Measurements from ENCODE around the gene DNLZ.
"Not testable (repeated sequence)": the region's sequence is repeated elsewhere in the genome, so short reads cannot be mapped to it uniquely, and the experiment has no call there.

Gene DNLZ

DNA sequence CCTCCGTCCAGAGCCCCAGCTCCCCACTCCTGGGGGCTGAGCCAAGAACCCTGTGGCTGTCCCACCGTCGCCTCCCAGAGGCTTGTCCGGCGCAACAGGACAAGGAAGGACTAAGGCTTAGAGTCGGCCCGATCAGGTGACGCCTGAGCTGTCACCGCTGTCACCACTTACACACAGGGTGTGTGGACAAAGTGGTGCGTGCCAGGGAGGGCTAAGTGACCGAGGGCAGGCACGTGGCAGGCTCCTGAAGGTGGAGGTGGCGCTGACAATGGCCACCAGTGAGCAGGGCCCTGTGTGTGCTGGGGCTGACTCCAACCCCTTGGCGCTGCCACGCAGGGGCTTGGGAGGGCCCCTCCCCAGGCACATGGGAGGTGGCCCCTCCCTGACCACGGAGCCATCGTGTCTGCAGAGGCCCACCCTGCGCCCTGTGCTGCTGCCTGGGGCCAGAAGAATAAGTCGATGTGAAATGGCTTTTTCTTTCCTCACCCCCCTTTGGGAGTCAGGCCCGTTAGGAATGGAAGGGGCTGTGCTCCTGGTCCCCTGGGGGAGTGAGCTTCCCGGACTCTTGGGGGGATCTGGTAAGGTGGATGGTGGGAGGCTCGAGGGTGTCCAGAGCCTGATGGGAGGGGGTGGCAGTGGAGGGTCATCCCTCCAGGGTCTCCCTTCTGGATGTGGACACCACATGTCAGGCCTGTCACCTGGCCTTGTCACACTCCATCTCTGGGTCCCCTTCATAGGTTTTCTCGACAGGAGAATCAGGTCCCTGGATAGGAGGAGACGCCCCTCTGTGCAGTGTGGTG, 38.8 kb downstream of the DNLZ start:
- TF ChIP-seq MYC (IDR thresholded peaks at IDR 0.05; ENCODE audit: low read depth, low read length) (no peak), POLR2A (IDR thresholded peaks at IDR 0.05; ENCODE audit: extremely low read depth, insufficient read length) (no peak)
- TF ChIP-seq, protein P1, sequence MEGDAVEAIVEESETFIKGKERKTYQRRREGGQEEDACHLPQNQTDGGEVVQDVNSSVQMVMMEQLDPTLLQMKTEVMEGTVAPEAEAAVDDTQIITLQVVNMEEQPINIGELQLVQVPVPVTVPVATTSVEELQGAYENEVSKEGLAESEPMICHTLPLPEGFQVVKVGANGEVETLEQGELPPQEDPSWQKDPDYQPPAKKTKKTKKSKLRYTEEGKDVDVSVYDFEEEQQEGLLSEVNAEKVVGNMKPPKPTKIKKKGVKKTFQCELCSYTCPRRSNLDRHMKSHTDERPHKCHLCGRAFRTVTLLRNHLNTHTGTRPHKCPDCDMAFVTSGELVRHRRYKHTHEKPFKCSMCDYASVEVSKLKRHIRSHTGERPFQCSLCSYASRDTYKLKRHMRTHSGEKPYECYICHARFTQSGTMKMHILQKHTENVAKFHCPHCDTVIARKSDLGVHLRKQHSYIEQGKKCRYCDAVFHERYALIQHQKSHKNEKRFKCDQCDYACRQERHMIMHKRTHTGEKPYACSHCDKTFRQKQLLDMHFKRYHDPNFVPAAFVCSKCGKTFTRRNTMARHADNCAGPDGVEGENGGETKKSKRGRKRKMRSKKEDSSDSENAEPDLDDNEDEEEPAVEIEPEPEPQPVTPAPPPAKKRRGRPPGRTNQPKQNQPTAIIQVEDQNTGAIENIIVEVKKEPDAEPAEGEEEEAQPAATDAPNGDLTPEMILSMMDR (IDR thresholded peaks at IDR 0.05; ENCODE audit: low read depth, low read length) = no peak
- TF ChIP-seq, protein P2, sequence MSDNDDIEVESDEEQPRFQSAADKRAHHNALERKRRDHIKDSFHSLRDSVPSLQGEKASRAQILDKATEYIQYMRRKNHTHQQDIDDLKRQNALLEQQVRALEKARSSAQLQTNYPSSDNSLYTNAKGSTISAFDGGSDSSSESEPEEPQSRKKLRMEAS (IDR thresholded peaks at IDR 0.05; ENCODE audit: low read depth, low read length) = no peak
- no peak overlapping the region for H3K4me3 ChIP-seq (ENCODE audit: low read depth, low read length)
- DNase-seq (ENCODE audit: low read depth) = no peak

DNA sequence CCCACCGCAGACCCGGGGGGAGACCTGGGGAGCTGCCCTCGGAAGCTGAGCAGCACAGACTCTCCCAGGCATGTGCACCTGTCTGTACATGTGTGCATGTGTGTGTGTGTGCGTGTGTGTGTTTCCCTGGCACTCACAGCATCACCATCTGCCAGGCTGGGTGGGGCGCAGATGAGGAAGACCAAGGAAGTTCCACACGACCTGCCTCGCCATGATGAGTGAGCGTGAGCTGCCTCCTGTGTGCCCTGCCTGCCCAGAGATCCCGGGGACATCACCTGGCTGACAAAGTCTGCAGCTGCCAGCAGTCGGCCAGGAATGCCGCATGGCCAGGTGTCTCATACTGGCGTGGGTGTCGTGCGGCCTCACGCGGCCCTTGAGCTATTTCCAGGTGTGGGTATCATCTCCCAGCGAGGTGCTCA, 40.2 kb downstream of the DNLZ start:
- TF ChIP-seq, protein P2 (IDR thresholded peaks at IDR 0.05; ENCODE audit: low read depth, low read length) = no peak
- TF ChIP-seq POLR2A (IDR thresholded peaks at IDR 0.05; ENCODE audit: extremely low read depth, insufficient read length) (no peak), MYC (IDR thresholded peaks at IDR 0.05; ENCODE audit: low read depth, low read length) (no peak)
- TF ChIP-seq, protein P1 (IDR thresholded peaks at IDR 0.05; ENCODE audit: low read depth, low read length) = no peak
- no peak overlapping the region for H3K4me3 ChIP-seq (ENCODE audit: low read depth, low read length)
- no peak for DNase-seq (ENCODE audit: low read depth)

DNA sequence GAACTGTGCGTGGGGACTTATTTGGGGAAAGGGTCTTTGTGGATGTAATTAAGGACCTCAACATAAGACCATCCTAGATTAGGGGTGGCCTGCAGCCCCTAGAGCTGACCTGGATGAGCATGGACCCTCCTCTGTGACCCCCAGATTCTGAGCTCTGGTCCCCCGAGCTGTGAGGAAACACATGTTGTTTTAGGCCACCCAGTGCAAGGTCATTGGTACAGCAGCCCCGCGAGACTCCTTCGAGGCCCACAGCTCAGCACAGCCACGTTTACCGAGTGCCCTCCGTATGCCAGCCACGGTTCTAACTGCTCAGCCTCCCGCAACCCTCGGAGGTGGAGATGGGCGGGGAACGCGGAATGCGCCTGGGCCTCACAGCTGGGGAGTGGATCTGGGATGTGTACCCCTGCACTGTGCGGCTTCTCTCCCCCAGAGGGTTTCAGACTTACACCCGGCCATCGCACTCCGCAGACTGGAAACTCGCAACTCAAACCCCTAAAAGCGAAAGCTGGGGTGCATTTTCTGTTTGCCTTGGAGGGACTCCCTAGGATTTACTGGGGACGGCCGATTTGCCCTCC, 40.7 kb downstream of the DNLZ start:
- DNase-seq (ENCODE audit: low read depth) = no peak
- no peak overlapping the region for H3K4me3 ChIP-seq (ENCODE audit: low read depth, low read length)

DNA sequence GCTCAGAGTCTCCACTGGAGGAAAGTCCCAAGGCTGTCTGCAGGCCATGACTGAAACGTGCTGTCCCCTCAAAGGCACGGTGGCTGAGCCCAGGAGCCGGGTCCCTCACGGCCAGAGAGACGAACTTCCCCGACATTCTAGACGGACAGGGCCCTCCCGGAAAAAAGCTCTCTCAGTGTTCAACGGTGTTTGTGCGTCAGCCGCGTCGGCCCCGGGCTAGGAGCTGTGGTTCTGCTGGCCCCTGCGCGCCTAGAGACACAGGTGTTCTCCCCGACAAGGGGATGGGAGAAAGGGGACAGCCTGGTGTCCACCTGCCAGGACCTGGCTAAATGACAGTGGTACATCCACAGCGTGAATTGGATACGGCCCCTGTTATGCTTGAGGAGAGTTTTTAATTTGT, 42.0 kb downstream of the DNLZ start:
- H3K4me3 ChIP-seq (ENCODE audit: low read depth, low read length) = no peak overlapping the region
- TF ChIP-seq, protein P2 (IDR thresholded peaks at IDR 0.05; ENCODE audit: low read depth, low read length) = no peak
- TF ChIP-seq MYC (IDR thresholded peaks at IDR 0.05; ENCODE audit: low read depth, low read length) (no peak), POLR2A (IDR thresholded peaks at IDR 0.05; ENCODE audit: extremely low read depth, insufficient read length) (no peak)
- TF ChIP-seq, protein P1 (IDR thresholded peaks at IDR 0.05; ENCODE audit: low read depth, low read length) = no peak
- no peak for DNase-seq (ENCODE audit: low read depth)

More for the DNA sequence above, 40.7 kb downstream of the DNLZ start:
- TF ChIP-seq, protein P1 (IDR thresholded peaks at IDR 0.05; ENCODE audit: low read depth, low read length) = no peak
- TF ChIP-seq POLR2A (IDR thresholded peaks at IDR 0.05; ENCODE audit: extremely low read depth, insufficient read length) (no peak), MYC (IDR thresholded peaks at IDR 0.05; ENCODE audit: low read depth, low read length) (no peak)
- TF ChIP-seq, protein P2 (IDR thresholded peaks at IDR 0.05; ENCODE audit: low read depth, low read length) = no peak

DNA sequence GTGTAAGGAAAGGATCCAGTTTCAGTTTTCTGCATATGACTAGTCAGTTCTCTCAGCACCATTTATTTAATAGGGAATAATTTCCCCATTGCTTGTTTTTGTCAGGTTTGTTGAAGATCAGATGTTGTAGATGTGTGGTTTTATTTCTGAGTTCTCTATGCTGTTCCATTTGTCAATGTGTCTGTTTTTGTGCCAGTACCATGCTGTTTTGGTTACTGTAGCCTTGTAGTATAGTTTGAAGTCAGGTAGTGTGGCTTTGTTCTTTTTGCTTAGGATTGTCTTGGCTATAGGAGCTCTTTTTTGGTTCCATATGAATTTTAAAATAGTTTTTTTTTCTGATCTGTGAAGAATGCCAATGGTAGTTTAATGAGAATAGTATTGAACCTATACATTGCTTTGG, 42.6 kb downstream of the DNLZ start:
- H3K4me3 ChIP-seq (ENCODE audit: low read depth, low read length); DNase-seq (ENCODE audit: low read depth): not testable (repeated sequence)

DNA sequence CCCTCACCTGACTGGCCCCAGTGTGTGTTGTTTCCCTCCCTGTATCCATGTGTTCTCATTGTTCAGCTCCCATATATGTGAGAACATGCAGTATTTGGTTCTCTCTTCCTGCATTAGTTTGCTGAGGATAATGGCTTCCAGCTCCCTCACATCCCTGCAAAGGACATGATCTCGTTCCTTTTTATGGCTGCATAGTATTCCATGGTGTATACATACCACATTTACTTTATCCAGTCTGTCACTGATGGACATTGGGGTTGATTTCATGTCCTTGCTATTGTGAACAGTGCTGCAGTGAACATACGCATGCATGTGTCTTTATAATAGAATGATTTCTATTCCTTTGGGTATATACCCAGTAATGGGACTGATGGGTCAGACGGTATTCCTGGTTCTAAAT, 43.6 kb downstream of the DNLZ start:
- H3K4me3 ChIP-seq (ENCODE audit: low read depth, low read length); DNase-seq (ENCODE audit: low read depth): not testable (repeated sequence)

DNA sequence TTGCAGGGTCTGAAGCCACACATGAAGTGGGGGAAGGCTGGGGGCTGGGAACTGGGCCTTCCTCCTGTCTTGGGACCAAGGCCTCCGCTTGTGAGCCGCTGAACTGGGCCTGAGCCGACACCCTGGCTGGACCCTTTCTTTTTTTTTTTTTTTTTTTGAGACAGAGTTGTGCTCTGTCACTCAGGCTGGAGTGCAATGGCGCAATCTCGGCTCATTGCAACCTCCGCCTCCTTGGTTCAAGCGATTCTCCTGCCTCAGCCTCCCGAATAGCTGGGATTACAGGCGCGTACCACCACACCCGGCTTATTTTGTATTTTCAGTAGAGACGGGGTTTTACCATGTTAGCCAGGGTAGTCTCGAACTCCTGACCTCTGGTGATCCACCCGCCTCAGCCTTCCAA, 44.3 kb downstream of the DNLZ start:
- DNase-seq (ENCODE audit: low read depth); H3K4me3 ChIP-seq (ENCODE audit: low read depth, low read length): not testable (repeated sequence)
